GM21360 (cell line): ENCODE measurements around the gene CCDC171.

Experiments
- ATAC-seq: cut with Tn5 transposase; IDR thresholded peaks from one replicate; pipeline ENCODE4 v1.9.1; 2021; ENCODE audit warnings: mild to moderate bottlenecking, moderate library complexity; ENCODE audit not compliant: unreplicated experiment

CCDC171 gene

DNA sequence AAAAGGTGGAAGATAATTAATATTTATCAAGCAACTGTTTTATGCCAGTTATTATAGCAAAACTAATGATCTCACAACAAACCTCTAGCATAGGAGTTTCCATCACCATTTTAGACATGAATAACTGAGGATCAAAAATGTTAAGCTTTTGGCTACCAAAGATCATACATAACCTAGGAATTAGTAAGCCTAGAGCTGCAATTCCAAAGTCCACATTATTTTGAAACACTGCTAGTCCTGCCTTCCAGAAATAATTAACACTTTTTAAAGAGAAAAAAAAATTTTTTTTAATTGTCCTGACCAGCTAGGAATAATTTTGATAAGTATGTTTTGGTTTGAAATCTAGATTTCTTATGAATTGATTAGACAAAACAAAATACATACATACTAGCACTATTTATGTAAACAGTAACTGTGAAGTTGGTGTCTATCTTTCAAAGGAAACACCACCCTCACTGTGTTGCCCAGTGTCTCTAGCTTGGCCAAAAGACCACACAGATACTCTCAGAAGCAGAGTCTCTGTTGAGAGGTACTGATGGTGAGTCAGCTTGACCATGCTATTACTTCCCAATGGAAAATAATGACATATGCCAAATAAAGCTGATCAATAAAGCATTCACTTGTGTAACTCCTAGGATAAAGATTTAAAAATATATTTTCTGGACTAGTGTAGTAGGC, 422.4 kb downstream of the CCDC171 start:
- ATAC-seq = no peak

DNA sequence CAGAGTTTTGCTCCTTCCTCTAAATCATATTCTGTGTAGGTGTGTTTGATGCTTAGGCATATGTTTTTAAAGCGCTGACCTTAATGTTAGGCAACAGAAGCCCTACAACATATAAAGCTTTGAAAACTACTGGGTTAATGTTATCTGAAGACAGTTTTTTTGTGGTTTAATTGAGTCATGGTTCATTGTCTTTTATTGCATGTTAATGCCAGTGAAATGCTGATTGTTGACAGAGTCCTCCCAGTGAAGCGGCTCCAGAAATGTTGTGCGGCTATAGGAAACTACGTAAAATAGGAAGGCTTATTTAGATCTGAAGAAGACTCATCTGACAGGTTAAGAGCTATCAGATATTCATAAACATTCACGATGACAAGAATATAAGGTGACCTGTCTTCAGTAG, 424.6 kb downstream of the CCDC171 start:
- no peak for ATAC-seq

DNA sequence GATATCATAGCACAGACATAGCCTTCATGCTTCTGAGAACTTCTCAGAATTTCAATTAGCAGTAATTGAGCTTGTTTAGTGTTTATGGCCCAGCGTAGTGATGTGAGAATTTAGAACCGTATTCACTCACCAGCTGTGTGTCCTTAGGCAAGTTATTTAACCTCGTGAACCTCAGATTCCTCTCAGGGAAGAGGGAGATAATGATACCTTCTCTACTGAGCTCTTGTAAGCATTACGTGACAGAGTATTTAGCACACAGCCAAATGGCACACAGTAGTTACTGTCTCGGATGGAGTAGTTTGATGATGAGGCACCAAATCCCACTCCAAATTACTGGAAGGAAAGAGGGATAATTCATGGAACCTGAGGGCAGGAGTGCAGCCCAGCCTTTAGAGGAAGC, 429.3 kb downstream of the CCDC171 start:
- no peak for ATAC-seq

DNA sequence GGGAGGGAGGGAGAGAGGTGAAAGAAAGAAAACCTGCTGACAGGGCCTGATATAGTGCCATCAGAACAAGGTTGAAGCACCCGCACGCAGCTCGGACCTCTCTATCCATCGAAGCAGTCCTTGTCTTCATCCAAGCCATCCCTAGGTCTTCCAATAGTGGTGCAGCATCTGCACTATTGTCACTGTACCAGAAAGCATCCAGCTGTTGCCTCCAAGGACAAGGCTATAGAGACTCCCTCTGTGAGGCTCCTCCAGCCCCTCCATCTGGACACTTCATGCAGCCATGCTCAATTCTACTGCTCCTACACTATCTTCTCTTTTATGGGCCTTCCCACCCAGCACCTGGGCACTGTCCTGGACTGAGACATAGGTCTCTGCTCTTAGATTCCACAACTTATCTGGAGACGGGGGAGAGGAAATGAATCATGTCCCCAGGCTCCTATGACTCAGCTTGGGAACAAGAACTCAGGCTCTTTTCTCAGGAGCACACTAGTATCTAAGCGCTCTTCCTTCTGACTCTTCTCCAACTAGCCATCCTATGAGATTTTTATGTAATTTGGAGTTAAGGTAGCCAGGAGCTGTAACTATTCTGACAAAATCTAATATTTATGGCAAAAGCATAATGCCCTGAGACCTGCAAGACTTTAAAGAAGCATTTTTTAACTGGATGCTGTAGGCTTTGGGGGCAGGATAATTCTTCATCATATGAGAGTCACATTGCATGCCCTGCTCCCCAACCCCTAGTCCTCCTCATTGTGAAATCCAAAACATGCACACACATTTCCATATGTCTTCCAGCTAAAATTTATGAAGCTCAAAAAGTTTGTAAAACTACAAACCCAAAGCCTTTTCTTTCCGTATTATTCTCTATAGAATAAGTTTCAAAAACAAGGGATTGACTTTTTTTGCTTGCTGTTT, 446.8 kb downstream of the CCDC171 start:
- ATAC-seq = no peak

DNA sequence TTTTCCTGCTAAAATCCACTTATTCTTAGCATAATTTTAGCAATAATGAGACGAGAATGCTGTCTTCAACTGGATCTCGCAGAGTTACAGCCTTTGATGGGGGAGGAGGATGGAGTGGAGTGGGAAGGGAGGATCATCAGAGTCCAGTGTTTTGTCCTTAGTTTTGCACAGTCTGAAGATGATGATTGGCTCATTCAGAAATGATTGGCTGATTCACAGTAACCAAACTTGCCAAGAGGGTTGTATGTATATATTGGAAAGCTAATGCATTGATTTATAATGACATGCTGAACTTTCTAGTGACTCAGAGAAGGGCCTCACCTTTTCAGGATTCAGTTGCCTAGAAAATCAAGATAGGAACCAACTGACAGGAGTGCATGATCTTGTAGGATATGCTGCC, 448.0 kb downstream of the CCDC171 start:
- no peak for ATAC-seq

DNA sequence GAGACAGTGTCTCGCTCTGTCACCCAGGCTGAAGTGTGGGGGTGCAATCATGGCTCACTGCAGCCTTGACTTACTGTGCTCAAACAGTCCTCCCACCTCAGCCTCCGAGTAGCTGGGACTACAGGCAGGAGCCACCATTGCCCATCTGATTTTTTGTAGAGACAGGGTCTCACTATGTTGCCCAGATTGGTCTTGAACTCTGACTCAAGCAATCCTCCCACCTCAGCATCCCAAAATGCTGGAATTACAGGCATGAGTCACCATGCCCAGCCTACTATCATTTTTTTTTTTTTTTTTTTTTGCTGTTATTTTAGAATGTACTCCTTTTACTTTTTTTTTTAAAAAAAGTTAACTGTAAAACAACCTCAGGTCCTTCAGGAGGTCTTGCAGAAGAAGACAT, 449.0 kb downstream of the CCDC171 start:
- no peak for ATAC-seq

DNA sequence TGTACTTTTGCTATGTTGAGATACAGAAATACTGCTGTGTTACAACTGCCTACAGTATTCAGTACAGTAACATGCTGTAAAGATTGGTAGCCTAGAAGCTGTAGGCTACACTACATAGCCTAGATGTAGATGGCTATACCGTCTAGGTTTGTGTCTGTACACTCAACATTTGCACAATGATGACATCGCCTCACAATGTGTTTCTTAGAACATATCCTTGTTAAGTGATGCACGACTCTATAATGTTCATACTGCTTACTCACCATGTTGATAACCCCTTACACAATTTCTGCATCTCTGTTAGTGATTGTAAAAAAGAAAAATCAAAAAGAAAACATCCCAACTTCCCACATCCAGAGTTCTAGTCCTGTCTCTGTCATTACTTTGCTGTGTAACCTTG, 450.0 kb downstream of the CCDC171 start:
- no peak for ATAC-seq

DNA sequence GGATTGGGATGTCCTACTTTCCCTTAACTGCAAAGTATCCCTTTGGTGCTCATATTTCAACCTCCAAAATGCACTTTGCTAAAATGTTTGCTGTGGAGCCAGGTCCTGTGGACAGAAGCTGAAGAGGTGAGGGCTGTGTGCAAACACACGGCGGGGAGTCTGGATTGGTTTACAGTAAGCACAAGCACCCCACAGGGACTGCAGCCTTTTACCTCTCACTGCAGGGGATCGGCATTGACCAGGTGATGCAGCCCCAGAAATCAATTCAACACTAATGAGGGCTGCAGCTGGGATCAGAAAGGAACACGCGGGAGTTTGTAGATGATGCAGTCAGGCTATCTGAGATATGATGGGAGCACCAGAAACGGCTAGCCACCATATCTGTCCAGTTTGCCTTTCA, 450.9 kb downstream of the CCDC171 start:
- no peak for ATAC-seq

DNA sequence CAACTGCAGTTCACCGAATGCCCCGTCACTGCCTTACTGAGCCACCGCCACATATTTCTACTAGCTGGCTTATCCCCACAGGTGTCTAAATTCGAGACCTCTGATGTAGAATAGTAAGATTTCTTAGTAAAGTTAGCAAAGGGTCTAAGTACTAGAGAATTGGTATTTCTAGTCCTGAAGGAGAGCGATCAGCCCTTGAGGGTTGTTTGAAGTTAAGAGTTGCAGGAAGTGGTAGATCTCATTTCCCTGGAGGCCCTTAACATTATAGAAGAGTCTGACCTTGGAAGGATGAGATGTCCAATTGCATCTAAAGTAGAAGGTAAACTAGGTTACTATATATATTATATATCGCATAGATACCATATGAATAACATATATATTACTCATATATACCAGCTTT, 451.8 kb downstream of the CCDC171 start:
- no peak for ATAC-seq

DNA sequence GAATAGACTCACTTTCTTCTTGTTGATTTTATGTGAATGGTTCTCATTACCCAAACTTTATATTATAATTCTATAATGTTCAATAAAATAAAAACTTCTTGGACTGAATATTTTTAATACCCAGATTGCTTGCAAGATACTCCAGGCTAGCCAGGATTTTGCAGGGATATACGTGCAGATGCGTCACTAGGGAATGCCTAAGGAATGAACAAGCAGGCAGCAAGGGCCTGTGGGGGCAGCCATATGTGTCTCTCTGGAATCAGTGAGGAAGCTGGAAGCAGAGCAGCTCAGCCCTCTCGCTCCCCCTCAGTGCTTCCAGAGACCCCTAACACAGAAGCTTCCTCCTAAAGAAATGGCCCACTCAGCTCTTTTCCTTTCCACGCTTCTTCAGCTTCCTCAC, 457.4 kb downstream of the CCDC171 start:
- ATAC-seq = no peak

DNA sequence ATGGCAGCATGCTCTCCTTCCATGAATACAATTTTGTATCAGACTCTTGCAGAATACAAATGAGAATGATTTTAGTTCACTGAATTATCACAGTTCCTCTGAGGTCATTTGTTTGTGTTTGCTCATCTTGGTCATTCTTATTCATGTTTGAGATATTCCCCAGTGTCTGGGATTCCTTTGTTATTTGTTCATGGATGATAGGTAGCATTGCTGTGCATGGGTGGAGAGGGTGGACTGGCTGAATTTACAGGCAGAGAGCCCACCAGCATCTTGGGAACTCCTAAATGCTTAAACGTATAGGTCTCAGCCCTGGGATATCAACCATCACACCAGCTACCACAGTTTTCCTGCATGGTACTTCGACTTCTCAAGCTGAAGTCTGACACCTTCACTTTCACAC, 459.8 kb downstream of the CCDC171 start:
- ATAC-seq = no peak

DNA sequence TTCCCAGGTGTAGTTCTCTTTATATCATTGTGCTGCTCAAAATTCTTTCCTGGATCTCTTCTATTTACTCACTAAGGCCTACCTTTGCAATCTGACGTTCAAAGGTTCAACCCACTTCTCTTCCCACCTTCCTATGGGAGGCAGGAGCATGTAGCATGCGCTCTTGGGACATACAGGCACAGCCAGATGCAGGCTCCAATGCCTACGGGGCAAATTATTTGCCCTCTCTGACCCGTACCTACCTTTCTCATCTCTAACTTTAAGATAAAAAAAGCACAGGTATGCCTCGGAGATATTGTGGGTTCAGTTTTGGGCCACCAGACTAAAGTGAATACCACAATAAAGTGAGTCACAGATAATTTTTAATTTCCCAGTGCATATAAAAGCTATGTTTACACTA, 460.5 kb downstream of the CCDC171 start:
- no peak for ATAC-seq

DNA sequence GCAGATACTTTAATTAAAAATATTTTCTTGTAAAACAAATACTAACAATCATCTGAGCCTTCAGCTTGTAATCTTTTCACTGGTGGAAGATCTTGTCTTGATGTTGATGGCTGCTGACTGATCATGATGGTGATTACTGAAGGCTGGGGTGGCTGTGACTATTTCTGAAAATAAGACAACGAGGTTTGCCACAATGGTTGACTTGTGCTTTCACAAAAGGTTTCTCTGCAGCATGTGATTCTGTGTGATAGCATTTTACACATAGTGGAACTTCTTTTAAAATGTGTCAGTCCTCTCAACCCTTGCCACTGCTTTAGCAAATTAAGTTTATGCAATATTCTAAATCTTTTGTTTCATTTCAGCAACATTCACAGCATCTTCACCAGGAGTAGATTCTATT, 461.0 kb downstream of the CCDC171 start:
- ATAC-seq = no peak

DNA sequence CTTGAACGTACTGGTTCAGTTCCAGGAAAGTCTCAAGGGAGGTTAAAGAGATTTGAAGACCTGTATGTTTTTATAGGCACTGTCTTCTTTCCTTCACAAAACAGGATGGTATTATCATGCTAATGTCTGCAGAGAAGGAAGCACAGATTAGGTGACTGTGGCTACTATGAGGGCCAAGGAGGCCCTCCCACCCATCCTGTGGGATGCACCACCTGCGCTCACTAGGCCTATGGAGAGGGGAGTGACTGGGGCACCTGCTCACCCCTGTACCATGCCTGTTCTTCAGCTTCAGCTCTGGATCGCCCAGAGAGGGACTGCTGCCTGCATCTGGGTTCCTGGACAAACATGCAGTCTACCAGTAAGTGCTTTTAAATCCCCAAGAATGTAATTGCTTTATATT, 469.4 kb downstream of the CCDC171 start:
- no peak for ATAC-seq

DNA sequence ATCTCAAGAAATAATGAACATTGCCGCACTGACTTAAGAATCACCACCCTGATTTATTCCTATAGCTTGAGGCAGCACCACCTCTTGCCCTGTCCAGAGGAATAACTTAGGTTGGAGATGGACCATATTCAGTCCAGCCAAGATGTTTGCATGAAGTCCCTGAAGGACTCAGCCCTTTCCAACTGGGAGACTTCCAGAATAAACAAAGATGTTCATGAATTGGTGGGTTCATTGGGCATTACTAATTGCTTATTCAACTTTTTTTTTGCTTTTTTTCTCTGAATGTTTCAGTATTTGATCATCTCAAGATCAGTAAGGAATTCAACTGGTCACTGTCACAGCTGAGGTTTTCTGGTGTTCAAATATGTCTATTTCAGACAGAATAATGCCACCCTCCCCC, 470.6 kb downstream of the CCDC171 start:
- no peak for ATAC-seq
